GM18951 (cell line): ENCODE results near the gene RCOR1.

ENCODE experiments used
- POLR2A ChIP-seq: IDR thresholded peaks from 4 replicates; pipeline ENCODE4 v1.6.1; 2011; ENCODE audit warnings: mild to moderate bottlenecking; ENCODE audit not compliant: insufficient read length, insufficient read depth; ENCODE audit errors: extremely low read depth
- in situ Hi-C: fragments of 300-500 bp; cut with MboI; formaldehyde crosslinking; loops from one replicate; pipeline ENCODE4 v1.12.0; 2022; ENCODE audit warnings: low sequenced_read_pairs, mixed read lengths, inconsistent platforms; ENCODE audit not compliant: unreplicated experiment

The RCOR1 gene

DNA sequence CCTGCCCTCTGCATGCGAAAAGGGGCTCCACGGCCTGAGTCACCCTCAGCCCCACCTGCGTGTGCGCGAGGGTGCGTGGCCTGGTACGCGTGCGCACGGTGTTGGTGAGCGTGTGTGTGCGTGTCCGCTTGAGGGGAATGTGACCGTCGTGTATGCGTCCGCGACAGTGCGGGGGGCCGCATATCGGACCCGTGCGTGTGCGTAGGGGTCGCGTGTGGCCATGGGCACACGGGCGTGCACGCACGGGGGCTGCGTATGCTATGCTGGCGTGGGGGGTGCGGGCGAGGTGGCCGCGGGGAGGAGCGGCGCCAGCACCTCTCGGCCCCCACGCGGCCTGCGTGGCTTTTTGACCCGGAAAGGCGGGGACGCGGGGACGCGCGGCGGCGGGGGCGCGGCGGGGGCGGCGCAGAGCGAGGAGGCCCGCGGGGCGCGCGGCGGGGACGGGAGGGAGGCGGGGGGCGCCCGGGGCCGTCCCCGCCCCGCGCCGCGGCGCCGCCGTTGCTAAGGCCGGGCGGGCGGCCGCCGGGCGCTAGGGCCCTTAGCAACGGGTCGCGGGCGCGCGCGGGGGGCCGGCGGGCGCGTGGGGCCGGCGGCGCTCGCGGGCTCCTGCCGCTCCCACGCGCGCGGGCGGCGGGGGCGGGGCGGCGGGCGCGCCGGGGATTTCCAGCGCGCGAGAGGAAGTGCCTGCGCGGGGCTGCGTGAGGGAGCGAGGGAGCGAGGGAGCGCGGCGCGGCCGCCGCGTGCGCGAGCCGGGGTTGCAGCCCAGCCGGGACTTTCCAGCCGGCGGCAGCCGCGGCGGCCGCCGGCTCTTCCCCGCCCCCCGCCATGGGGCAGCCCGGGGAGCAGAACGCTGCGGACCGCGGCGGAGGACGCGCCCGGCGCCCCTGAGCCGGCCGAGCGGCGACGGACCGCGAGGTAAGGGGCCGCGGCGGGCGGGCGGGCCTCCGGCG, 184.6 kb downstream of the RCOR1 start, which contains the start of gene TRAF3:
TRAF3 (plus strand) TSS at position 689 of the 950 bp plus-strand sequence. CDS start 92,753 bp downstream, outside the sequence.
- peak; percentile 85 for TF ChIP-seq POLR2A
- in situ Hi-C loops = no loop called here

DNA sequence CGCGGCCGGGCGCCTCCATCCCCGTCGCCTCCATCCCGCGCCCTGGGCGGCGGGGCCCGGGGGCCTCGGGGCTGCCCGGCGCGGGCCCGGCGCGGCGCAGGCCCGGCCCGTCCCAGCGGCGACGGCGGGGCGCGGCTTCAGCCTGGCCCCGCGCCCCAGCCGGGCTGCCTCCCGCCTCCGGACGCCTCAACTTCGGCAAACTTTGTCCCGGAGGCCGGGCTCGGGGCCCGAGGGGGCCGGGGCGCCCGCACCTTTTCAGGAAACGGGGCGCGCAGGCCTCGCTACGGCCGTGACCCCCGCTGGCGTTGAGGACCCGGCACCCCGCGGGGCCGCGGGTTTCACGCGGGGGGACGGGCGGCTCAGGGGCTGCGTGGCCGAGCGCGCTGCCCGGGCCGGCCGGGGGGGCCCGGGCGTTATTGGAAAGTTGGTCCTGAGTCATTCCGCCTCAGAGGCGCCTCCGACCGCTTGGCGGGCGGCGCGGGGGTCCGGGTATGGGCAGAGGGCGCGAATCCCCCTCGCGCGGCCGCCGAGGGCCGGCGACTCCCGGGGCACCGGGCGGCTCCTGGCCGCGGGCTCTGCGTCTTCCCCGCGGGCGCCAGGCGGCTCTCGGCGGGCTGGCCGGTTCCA, 185.4 kb downstream of the RCOR1 start:
- in situ Hi-C loops = no loop called here
- TF ChIP-seq POLR2A = peak; percentile 7

DNA sequence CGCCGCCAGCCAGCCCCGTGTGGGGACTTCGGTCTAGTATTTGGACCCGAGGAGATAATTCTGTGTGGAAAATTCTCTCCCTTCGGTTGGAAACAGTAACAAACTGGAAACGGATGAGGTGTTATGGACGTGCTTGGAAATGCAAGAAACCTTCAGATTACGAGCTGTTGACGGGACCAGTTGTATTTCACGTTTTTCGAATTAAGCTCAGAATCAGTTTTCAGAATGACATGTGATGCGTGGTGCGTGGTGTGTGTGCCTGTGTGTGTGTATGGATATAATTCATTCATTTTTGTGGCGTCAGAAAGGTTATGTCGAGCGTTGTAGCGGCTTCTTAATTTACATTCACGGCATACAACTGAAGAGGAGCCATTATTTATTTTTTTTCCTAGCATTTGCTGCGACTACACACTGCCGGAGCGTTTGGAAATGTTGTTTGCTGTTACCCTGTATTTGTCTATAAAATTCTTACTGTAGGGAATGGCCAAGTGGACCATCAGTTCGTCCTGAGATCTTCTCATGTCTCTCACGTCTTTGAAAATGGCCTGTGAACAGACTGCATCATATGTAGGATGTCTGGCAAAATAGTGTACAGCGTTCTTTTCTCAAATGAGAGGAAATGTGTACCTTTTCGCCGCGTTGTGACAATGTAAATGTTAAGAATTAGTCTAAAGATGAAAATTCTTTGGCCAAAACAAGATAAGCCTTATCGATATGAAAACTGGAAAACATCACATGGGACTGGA, 186.1 kb downstream of the RCOR1 start:
- no peak for TF ChIP-seq POLR2A
- in situ Hi-C loops = no loop called here

DNA sequence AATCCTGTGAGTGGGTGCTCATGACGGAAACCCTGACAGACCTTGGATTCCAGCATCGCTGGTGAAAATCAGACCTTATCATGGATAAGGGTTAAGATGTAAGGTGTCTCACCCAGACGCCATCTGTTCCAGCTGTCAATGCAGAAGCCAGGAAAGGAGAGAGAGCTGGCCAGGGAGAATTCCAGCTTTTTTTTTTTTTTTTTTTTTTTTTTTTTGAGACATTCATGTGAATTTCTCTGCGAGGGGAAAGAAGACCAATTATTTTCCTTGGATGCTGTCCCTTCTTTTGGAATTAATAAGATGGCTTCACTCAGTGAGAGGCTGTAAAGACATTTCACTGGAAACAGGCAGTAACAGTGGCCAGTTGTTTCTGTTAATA, 186.6 kb downstream of the RCOR1 start:
- in situ Hi-C loops = no loop called here
- no peak for TF ChIP-seq POLR2A

DNA sequence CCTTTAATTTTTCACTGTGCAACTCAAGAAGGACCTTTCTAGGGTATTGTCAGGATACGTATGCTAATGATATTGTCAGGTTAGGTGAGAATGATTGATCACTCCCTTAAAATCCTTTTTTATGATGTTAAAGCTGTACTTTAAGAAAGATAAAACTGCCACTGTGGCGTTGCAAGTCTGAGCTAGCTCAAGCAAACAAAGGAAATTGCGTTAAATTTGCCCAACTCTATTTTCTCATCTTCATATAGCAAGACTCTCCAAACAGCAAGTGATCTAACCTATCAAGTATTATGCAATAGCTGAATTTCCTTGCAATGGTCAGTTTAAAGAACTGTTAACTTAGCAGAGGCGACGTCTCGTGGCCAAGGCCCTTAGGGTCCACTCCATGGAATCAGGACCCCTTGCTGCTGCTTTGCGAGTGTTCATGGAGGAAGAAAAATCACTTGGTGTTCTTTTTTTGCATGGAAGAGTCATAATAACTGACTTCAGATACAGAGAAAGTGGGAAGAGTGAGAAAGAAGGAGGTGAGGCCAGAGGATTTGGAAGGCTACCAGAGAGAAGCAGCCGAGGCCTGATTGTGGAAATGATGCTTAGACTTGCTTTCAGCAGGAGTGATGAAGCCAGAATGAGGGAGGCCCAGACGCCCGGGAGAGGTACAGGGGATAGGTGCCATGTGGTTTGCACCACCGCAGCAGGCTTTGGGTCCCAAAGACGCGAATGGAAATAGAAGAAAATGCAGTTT, 187.3 kb downstream of the RCOR1 start:
- no peak for TF ChIP-seq POLR2A
- in situ Hi-C loops = no loop called here
